ENCODE data around the gene PRR30.

The PRR30 gene

DNA sequence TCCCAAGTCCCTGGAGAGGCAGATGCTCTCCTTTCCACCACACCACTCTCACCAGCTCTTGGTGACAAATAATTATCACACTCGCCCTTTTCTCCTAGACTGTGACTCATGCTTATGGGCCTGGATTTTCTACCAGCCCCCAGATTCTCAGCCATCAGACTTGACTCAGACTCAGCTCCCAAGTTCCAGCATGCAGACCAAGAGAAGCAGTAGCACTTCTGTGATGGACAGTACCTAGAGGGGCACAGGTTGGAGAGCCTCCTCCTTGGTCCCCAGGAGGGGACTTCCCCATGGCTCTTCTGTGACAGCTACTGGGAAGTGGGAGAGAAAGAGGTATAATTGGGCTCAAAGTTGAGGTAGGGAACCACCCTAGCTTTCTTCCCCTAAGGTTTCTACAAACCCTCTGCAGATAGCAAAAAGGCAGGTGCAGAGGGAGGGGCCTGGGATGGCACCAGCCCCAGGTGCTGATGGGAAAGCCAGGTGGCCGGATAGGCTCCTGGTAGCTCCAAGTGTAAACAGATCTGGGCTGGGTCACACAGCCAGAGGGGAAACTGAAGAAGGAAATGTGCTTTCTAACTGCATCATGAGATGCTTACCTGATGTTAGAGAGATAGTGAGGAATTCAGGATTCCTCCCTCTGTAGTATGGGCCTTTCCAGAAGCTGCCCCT is 13.7 kb upstream of the PRR30 start:
- DNase-seq, result peak; percentile 89

- no peak for DNase-seq
Measured at GRCh38 chr2:27152102-27152795, 13.0 kb upstream of the PRR30 start.

DNA sequence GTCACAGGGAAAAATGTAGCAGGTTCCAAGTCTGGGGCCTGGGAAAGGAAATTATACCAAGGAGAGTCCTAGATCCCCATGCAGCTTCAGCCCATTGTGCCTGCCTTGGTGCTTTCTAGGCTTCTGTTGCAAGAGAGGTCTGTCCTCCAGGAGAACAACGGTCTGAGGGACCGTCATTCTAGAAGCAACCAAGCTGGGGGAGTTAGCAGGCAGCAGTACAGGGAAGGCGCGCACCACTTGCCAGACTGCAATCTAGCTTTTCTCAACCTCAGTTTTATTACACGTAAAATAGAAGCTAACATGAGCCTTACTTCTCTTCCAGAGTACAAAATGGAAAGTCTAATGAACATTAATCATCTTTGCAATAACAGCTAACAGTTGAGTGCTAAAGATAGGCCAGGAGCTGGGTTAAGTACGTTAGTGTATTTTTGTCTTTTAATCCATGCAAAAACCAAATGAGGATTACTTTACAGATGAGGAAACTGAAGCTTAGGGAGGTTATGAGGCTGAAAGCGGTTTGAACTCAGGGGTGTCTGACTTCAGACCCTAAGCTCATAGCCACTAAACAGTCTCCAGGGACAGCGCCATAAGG is 11.5 kb upstream of the PRR30 start:
- no peak for DNase-seq

DNA sequence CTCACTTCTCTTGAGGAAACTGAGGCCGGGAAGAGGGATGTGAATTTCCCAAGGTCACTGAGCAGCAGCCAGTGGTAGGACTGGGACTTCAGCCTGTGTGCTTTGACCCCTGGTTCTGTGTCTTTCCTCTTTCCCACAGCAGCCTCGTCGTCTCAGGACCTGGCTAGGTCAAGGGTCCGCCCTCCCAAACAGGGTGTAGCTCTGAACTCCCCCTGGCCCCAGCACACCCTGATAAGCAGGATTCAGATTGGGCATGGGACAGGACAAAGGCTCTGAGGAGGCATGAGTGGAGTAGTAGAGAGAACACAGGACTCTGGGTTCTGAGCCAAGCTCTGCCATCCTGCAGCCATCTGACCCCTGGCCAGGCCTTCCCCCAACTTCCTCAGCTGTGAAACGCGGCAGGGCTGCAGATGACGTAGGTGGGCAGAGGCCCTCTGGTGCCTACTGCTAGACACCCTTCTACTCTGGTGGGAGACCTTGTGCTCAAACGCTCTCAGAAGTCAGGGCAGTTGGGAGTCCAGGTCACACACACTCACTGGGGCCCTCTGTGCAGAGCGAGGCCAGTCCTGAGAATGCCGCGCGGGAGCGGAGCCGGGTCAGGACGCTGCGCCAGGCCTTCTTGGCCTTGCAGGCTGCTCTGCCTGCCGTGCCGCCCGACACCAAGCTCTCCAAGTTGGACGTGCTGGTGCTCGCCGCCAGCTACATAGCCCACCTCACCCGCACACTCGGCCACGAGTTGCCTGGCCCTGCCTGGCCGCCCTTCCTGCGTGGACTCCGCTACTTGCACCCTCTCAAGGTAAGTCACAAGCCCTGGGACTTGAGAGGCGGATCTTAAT is 10.6 kb upstream of the PRR30 start:
- no peak for DNase-seq

GRCh38 chr2:27148801-27149439 is 9.7 kb upstream of the PRR30 start, which contains the start of gene TCF23:
Gene TCF23, plus strand, starts transcription at chr2:27149004. Its CDS starts 130 bp downstream, at chr2:27149134.
- DNase-seq, result no peak

- no peak for DNase-seq
Measured at GRCh38 chr2:27147935-27148334, 8.7 kb upstream of the PRR30 start.

- DNase-seq, result peak; percentile 51
Measured at GRCh38 chr2:27145682-27146081, 6.5 kb upstream of the PRR30 start.

- DNase-seq, result no peak
Measured at GRCh38 chr2:27143285-27143684, 4.1 kb upstream of the PRR30 start.

GRCh38 chr2:27138111-27138510 is 1.1 kb downstream of the PRR30 start:
- DNase-seq, result no peak

DNA sequence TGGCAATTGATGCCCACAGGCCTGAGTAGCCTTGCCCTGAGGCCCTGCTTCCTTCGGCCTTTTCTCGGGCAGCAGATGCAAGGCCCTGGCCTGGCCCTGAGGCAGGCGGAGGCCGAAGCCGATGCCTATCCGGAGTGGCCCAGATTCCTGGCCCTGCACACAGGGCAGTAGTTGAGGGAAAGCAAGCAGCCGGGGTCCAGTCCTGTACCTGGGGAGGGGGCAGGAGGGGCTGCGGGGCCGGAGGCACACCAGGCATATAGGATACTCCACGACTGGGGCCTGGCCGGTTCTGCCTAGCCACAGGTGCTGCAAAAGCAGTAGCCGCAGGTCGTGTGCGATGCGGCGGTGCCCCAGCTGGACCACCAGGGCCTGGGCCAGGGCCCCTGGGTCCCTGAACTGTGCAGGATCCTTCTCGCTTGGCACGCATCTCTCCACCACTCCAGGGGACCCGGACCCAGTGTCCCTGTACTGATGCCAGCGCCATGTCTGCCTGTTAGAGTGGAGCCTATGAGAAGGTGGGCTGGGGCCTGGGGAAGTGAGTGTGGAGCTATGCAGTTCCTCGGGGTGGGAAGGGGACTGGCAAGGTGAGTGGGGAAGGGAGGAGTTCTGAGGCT is 1.8 kb downstream of the PRR30 start:
- no peak for DNase-seq

GRCh38 chr2:27136751-27137150 is 2.5 kb downstream of the PRR30 start:
- no peak for DNase-seq

DNA sequence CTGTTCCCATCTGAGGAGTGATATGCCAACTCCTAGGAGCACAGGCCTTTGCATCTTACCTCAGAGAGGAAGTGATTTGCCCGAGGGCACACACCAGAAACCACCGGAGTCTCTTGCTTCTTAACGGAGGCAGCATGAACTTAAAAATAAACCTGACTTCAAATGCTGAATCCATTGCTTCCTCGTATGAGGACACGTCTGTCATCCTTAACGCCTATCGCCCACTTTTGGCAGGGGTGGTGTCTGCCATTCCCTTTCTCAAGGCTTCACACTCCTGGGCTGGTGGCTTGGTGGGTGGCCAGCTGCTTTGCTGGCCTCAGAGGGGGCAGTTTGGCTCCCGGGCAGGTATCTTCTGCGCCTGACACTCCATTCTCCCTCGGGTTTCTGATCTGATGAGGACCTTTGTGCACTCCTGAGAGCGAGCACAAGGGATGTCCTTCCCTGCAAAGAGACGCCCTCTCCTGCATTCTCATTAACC is 3.7 kb downstream of the PRR30 start:
- no peak for DNase-seq

GRCh38 chr2:27134781-27135477 is 4.3 kb downstream of the PRR30 start:
- no peak for DNase-seq

DNA sequence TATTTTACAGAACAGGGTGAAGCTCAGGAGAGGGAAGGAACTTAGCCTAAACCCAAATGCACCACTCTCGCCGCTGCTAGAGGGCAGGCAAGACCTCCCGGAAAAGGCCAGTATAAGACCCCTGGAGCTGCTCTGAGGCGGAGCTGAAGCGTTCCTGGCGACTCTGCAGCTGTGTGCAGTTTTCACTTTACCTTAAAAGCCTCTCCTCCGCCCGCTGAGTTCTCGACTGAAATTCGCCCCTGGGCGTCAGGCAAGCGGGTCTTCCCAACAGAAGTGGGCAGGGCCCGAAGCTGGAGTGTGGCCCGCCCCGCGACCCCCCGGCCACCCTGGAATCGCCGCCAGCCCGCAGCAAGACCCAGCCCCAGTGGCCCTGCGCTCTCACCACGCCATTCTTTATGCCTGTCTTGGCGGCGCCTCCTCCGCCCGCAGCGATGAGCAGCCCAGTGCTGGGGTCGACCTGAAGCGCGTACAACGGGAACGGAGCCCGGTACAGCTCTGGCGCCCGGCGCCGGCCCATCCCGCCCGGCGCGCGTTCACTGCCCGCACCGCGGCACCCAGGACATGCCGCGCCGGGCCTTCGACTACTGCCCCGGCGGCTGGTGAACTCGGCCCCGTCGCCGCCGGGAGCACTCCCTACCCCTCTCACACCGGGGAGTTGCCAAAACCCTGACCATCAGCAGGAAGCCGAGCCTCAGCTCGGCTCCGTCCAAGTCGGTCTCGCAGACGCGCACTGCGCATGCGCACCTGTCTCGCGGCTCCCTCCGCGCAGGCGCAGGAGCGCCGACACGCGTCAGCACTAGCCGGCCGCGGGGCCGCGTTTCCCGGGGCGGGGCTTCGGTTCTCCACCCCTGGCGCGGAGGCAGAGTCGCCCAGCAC is 5.1 kb downstream of the PRR30 start, which contains the start of gene PREB:
TSS of gene PREB (minus strand) at position 732 of the 876 bp plus-strand sequence. CDS start at position 517, 215 bp downstream.
- peak; percentile 97 for DNase-seq

GRCh38 chr2:27133195-27133875 is 5.9 kb downstream of the PRR30 start:
- DNase-seq, result no peak

DNA sequence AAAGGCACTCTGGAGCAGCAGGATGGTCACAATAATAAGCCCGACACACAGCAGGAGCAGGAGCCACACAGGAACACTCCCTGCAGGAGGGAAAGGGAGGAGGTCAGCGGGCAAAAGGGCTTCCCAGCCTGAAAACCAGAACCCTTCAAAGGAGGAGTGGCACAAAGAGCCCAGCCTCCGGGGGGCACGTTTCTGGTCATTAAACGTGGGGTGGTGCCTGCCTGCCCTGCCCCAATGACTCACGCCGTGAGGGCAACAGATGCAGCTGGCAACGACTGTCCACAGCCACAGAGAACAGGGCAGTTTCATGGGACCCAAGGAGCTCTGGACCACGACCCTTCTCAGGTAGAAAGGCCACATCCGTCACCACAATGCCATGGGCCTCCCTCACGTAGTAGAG is 7.8 kb downstream of the PRR30 start:
- DNase-seq, result no peak

DNA sequence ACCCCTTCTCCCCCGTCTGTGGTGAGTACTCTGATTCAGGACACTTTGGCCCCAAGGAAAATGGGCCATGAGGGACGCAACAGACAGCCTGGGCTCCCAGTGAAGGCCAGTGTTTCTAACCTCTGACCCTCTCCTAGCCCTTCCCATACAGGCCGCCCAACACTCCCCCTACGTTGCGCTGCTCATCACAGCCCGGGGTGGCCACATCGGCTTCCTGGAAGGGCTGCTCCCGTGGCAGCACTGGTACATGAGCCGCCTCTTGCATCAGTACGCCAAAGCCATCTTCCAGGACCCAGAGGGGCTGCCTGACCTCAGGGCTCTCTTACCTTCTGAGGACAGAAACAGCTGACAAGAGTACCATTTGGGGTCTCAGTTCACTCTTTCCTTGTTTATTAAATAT is 8.8 kb downstream of the PRR30 start:
- no peak for DNase-seq

GRCh38 chr2:27128668-27129571 is 10.3 kb downstream of the PRR30 start:
- no peak for DNase-seq
